Adipose tissue (tissue), 3 donors: ENCODE measurements around the gene NOS3. TPM values are rescaled to one million over a fixed set of nuclear protein-coding genes. Genes with fewer than 3 reads are reported as not detected.

ENCODE experiments used
- H3K27ac ChIP-seq: one replicate; pipeline ENCODE4 v1.5.1; 2013; ENCODE audit warnings: low read depth, low read length
- WGBS, 3 donors: extraction: QIAGEN DNeasy Blood & Tissue Kit; methylation state at CpG; one replicate each; pipeline ENCODE4 v1.1.7; 2013; 5-methylcytosine and 5-hydroxymethylcytosine counted together
- polyA plus RNA-seq, 3 donors: library from polyadenylated mRNA; stranded (reverse); fragments of 200-250 nt; gene quantifications; one replicate each; pipeline ENCODE4 v1.2.3, GENCODE V29; 2013
- donor health status: healthy with polysubstance abuse.
- donor health status: Bipolar disorder and iron deficiency.
- donor health status: healthy.

The NOS3 gene
- polyA plus RNA-seq, 3 donors = 4.1 to 36.9 (median 23.3) TPM

DNA sequence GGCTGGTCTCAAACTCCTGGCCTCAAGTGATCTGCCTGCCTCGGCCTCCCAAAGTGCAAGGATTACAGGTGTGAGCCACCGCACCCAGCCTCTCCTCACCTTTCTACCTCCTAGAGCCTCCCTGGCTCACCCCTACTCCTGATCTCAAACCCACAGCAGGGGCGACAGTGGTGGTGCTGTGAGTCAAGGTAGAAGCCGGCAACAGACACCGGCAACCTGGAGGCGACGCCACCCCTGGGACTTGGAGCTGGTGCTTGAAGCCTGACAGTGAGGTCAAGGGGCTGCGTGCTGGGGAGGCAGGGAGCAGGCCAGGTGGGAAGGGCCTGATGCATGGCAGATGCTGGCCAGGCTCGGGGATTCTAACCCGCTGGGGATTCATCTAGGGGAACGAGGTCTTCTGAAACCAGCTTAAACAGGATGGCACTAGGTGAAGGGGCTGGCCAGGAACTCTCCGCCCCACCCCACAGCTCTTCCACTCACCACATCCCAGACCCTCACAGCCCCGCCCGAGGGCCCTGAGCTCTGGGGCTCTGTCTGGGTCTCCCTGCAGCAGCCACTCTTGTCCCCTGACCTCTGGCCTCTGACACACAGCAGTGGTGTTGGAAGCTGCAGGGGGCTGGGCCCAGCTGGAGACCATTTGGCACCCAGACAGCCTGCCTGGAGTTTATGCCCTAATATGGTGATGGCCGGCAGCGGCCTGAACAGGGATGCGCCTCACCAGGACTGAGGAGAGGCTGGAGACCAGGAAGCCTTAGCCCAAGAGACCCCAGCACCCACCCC lies 29.1 kb upstream of the NOS3 start:
- WGBS, 3 donors = 73 to 86% (median 81%) methylated on average over 17 of the region's 17 CpGs
- H3K27ac ChIP-seq = no peak overlapping the region

DNA sequence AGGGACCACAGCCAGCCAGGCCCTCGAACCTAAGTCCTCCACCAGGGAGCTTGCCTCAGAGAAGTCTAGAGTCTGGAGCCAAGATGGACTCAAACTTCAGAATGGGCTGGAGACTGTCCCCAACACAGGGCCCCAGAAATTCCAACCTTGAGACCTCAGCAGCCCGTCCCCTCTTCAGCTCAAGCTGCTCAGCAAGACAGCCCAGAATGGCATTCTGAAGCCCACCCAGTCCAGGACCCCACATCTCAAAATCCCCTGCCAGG lies 28.6 kb upstream of the NOS3 start:
- 53 to 62% (median 59%) methylated on average over 2 of the region's 2 CpGs for WGBS, 3 donors

DNA sequence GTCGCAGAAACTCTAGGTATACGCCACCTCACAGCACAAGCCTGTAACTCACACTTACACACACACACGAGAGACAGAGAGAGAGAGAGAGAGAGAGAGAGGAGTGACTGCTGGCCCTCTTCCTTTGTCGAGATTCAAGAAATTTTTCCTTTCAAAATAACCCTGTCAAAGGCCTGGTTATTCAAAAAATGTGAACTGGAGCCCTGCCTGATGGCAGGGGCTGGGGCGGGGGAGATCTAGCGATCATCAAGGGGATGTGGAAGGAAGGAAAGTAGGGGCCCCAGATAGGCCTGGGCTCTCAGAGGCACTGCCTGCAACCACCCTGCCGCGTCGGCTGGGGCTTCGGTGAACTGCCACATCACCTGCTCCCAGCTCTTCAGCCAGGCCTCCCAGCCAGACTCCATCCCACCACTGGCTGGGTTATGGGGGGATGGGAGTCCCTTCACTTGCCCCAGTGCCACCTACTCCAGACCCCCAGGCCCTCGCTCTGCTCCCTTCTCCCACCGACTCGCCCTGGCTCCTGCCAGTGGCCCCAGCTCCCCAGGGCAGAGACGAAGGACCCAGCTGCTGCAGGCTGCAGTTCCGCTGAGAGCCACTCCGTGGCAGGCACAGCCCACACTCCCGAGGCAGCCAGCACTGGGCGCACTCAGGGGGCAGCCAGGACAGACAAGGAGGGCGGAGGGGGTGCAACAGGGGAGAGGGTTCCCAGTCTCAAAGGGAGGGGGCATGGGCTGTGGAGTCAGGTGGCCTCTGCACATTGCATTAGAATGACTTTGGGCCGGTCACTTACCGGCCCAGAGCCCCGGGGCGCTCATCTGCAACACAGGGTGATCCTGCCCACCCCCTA lies 28.0 kb upstream of the NOS3 start:
- 35 to 39% (median 35%) methylated on average over 23 of the region's 23 CpGs for WGBS, 3 donors
- H3K27ac ChIP-seq = no peak overlapping the region

More for the DNA sequence above, 28.6 kb upstream of the NOS3 start:
- H3K27ac ChIP-seq = no peak overlapping the region

DNA sequence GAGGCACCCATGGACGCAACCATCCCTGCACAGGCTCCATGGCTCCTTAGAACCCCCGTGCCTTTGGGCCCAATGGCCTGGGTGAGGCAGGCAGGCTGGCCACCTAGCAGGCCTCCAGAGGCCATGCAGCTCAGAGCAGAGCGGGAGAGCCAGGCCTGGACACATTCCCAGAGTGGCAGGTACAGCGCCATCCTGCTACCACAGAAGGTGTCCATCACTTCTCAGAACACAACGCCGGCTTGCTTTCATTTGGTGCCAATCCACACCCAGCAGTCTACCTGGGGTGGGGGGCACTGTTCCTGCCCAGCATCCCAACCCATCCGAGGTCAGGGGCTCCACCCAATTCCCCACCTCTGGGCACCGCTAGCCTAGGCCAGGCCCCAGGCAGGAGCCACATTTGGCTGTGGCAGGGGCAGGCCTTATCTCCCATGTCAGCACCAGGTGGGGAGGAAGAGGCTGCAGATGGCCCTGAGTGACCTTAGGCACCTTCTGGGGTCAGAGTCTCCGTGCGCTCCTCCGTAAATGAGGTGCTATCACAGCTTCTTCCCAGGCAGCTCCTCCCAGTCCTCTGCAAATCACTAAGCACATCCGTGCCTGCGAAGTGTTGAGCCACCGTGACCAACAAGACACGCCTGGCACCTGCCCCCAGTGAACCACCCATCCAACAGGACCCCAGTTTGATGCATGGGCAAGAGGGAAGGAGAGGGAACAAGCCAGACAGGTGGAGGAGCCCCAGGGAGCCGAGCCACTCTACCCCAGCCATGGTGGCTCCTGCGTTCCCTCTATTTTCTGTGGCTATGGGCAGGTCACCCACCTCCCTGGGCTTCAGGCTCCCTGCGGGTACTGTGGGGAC lies 26.9 kb upstream of the NOS3 start:
- 78 to 87% (median 81%) methylated on average over 18 of the region's 18 CpGs for WGBS, 3 donors
- H3K27ac ChIP-seq = no peak overlapping the region

DNA sequence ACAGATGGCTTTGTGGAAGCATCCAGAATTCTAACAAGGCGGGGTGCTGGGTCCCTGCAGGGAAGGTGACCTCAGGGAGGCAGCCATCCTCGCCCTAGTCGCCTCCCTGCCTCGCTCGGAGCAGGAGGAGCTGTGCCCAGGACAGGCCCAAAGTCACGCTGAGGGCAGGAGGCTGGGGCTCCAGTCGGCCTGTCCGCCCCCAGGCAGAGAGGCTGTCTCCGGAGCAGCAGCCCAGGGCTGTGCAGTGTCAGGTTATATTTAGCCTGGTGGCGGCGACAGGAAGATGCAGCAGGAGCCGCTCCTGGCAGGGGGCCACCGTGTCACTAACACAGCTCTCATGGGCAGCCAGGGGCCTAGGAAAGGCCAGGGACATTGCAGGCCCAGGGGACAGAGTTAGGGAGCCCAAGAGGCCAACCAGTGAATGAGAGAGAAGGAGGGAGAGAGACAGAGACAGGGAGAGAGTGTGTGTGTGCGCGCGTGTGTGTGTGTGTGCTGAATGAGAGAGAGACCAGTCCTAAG lies 26.2 kb upstream of the NOS3 start:
- H3K27ac ChIP-seq = no peak overlapping the region
- WGBS, 3 donors = 49 to 70% (median 50%) methylated on average over 16 of the region's 16 CpGs

DNA sequence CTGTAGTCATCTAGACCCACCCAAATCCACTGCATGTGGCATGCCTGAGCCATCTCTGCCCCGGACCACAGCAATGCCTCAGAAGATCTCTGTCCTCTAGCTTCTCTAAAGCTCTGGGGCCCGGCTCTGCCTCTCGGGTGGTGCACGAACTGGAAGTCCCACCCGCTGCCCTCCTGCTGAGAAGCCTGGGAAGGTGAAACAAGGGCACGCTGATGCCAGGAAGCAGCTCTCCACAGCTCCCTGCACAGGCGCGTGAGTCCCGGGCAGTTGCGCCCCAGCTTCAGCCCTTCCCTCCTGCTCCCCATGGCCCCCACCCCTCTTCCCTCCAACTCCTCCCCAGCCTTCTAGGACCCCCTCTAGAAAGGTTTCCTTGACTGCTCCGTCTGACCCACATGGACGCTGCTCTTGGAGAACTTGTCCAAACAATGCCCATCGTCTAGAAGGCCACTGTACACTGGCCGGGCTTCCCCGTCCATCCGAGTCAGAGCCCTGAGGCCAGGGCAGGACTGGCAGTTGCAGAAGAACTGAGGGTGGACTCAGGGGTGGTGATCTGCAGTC lies 25.5 kb upstream of the NOS3 start:
- H3K27ac ChIP-seq = no peak overlapping the region
- WGBS, 3 donors = 73 to 80% (median 77%) methylated on average over 16 of the region's 16 CpGs

DNA sequence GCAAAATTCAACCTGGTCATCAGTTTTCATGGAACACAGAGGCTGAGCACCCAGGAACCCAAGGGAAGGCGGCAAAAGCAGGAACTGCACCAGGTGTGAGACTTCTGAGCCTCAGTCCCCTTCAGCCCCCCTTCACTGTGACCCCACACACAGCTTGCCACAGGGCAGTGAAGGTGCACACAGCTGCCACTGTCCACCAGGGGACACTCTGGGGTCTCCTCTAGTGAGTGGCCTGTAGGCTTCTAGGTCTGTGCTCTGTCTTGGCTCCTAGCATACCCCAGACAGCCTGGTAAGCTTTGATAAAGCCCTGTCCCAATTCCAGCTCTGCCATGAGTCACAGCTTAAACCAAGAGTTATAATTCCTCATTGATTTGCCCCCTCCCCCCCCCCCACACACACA lies 24.8 kb upstream of the NOS3 start:
- no peak overlapping the region for H3K27ac ChIP-seq
- 75 to 93% (median 91%) methylated on average over 1 of the region's 1 CpG for WGBS, 3 donors

DNA sequence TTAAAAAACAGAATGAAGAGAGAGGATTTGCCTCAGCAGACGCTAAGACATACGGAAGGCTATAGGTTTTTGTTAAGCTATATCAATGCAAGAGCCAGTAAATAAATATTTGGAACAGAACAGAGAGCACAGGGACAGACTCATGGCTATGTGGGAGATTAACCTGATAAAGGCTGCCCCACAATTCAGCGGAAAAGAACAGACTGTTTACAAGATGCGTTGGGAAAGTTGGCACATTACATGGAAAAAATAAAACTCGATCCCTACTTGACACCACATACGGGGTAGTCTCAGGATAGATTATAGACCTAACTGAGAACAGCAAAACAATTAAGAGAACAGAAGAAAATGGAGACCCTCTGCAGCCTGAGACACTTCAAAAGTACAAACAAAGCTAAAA lies 23.5 kb upstream of the NOS3 start:
- H3K27ac ChIP-seq = no peak overlapping the region

DNA sequence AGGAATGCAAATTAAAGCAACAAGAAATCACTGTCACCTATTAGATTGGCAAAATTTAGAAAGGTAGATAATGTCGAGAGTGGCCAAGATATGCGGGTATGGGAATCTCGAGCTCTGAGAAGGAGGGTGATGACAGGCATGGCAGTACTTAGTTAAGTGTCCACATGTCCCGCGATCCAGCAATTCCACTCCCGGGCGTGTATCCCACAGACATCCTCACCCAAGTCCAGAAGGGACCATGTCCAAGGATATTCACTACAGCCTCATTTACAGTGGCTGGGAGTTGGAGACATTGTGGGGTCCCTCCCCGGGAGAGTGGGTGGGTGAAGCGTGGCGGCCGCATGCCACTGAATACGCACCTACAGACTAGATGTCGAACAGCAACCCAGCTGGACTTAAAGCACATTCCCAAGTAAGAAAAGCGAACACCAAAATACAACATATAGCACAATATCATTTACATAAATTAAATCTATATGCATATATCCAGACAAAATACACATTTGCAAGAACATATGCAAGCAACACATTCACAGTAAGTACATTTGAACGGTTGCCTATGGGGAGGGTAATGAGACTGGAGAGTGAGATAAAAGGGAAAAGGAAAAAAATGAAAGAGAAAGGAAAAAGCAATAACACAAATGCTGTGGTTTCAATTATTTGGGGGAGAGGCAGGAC lies 22.6 kb upstream of the NOS3 start:
- WGBS, 3 donors = 81 to 87% (median 85%) methylated on average over 15 of the region's 15 CpGs
- H3K27ac ChIP-seq = no peak overlapping the region

More for the DNA sequence above, 23.5 kb upstream of the NOS3 start:
- 58 to 81% (median 75%) methylated on average over 6 of the region's 6 CpGs for WGBS, 3 donors

DNA sequence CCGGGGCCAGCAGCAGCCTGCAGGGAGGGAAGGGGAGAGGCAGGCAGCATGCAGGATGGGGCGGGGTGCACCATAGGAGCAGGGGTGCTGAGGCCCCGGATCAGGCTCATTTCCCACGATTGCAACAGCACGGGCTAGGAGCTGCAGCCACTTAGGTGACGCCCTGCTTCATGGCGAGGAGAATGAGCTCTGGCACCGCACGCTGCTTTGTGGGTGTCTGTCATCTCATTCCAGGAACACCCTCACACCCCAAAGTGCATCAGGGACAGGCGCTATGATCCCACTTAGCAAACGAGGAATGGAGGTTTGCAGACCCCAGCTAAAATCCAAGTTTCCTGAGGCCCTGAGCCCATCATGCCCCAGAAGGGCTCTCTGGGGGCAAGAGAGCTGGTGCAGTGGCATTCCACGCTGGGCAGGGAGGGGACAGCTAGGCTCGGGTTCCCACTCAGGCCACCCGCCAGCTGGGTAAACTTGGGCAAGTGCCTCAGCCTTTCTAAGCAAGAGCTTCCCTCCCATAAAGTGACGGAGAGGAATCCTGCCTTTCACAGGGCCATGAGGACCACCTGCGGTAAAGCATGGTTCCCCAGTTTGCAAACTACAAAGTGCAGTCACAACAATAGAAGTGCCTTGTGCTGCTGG lies 22.0 kb upstream of the NOS3 start:
- WGBS, 3 donors = 54 to 57% (median 55%) methylated on average over 16 of the region's 16 CpGs
- H3K27ac ChIP-seq = no peak overlapping the region

DNA sequence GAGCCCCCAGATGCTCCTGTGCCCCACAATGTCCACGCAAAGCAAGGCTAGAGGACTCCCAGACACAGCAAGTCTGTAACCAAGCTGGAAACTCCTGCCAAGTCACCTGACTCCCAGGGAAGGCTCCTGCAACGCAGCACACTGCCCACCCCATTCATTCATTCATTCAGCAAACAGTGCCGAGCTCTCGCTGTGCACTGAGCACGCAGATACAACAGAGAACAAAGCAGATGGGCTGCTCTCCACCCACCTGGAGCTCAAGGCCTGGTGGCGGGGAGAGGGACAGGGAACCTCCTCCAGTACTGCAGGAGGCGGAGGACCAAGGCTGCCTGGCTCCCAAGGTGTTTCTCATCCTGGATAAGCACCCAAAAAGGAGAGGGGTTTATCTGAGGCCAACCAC lies 21.3 kb upstream of the NOS3 start:
- no peak overlapping the region for H3K27ac ChIP-seq
- 51 to 89% (median 81%) methylated on average over 7 of the region's 7 CpGs for WGBS, 3 donors

DNA sequence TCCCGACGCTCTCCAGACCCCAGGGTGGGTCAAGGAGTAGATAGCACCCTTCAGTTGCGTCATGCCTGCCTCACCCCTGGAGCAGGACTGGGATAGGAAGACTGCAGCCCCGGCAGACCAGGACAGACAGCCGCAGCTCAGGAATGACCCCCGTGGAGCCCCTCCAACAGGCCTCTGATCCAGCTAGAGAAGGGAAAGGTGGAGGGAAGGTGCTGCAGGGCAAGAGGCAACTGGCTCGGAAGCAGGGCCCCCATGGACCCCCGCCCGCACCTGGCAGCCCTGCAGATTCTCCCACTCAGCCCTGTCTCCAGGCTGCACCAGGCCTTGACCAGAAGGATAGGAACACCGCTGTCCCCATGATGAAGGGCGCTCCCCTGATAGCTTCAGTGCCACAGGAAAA lies 20.4 kb upstream of the NOS3 start:
- 67 to 91% (median 79%) methylated on average over 11 of the region's 11 CpGs for WGBS, 3 donors
- no peak overlapping the region for H3K27ac ChIP-seq

DNA sequence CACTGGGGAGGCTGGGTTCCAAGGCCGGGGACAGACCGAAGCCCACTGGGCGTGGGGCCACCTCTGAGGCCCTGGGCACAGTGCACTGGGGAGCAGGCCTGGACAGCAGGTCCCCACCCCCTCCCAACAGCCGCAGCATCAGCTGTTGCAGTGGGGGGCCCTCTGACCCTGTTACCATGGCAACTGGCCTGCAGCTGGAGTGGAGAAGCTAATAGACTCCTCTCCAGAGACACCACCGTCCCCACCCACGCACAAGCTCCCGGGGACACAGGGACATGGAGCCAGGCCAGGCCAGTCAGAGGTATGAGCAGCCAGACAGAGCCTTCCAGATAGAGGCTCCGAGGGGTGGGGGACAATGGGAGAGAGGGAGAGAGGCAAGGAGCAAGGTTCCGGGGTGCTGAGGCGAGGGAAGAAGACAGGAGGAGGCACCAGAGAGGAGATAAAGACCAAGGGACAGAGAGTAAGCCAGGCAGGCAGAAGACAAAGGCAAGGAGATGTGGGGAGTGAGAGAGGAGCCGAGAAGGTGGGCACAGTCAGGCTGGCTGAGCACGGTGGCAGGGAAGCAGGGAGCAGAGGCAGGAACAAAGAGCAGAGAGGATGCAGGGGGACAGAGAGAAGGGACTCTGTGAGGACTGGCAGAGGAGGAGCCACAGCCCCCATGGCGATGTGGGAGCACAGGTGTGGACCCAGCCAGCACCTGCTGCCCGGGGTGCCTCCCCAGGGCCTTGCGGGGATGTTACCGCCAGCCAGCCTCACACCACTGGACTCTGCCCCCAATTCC lies 19.4 kb upstream of the NOS3 start:
- no peak overlapping the region for H3K27ac ChIP-seq

DNA sequence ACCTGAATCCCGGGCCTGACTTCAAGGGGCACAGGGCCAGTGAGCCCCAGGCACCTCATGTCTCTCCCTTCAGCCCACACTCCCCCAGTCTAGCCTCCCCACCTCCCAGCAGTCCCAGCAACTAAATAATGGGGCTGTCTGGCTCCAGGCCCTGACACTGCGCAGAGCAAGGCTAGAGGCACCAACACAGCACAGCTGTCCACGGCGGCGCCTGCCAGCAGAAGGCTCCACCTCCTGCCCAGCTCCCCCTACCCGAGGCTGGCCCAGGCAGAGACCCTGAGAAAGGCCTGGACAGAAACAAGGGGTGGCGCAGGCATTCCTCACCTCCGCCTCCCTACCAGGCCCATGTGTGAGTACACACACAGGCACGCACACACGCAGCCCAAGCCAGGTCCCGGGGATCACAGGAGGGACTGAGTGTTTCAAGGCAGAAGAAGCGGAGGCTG lies 18.8 kb upstream of the NOS3 start:
- 58 to 68% (median 66%) methylated on average over 12 of the region's 12 CpGs for WGBS, 3 donors

More for the DNA sequence above, 19.4 kb upstream of the NOS3 start:
- 52 to 67% (median 62%) methylated on average over 13 to 16 of the region's 16 CpGs for WGBS, 3 donors

DNA sequence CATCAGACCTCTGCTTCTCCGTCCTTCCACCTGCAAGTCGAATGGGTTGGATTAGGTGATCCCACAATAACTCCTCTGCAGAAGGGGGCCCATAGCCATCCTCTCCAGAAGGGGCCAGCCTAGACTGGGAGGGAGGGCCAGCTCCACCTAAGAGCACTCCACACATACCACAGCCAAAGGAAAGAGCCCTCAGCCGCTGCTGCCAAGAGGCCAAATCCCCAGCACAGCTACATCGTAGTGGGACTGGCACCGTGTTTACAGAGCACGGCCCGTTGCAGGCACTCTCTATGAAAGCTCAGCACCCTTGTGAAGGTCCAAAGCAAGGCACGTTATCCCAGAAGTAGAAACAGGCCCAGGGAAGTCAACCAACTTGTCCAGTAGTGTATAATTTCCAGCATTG lies 18.1 kb upstream of the NOS3 start:
- no peak overlapping the region for H3K27ac ChIP-seq
- WGBS, 3 donors = 83 to 93% (median 85%) methylated on average over 7 to 8 of the region's 8 CpGs

More for the DNA sequence above, 18.8 kb upstream of the NOS3 start:
- no peak overlapping the region for H3K27ac ChIP-seq

DNA sequence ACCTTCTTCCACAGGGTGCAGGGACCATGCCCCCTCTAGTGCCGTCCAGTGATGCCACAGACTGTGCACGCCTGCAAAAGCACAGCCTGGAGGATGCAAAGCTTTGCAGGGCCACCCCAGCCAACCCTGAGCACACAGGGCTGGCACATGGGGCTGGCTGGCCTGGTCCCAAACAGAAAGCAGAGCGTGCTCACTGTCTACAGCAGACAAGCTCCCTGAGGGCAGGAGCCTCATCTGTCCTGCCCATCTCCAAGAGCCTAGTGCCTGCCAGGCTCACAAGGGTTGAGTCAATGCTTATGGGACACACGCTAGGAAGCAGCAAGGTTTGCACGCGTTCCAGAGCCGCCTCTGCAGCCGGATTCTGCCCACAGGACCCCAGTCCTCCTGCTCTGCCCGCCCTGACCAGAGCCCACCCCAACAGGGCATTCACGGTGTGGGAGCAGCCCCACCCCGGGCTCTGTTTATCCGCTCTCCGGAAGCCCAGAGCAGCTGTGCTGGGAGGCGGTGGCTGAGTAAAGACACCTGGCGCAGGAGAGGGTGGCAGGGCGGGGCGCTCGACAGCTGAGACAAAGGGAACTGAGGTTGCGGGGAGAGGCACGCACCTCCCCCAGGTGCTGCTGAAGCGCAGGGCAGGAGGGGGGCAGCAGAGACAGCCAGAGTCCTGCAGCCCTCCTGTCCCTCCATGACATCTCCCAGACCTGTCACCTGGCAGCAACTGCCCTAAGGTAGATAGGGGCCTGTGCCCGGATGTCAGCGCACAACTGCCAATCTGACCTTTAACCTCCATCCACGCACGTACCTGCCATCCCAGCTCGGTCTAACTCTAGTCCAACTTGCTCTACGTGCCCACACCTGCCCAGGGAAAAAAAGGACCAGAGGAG lies 17.0 kb upstream of the NOS3 start:
- H3K27ac ChIP-seq = no peak overlapping the region
- 48 to 49% (median 49%) methylated on average over 25 to 27 of the region's 27 CpGs for WGBS, 3 donors
